ENCODE data around the gene UMPS.

DNA sequence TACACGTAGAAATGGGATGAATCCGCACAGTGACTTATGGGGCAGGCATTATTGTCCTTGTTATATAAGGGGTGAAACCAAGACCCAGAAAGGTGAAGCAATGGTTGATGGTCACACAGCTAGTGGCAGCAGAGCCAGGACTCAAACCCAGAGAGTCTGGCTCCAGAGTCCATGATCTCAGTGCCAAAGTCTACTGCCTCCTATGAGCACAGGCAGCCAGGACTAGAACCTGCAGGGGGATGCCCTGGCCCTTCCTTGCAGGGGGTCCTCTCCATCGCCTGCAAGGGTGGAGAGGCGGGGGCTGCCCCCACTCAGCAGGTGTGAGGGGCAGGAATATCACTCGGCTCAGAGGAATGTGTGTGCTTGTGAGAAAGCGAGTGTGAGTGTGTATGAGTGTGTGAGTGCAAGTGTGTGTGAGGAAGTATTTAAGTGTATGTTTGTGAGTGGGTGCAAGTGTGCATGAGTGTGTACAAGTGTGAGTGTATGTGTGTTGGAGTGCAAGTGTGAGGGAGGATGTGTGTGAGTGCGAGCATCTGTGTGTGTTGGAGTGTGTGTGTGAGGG is 44.7 kb downstream of the UMPS start:
- TF ChIP-seq, protein P1, sequence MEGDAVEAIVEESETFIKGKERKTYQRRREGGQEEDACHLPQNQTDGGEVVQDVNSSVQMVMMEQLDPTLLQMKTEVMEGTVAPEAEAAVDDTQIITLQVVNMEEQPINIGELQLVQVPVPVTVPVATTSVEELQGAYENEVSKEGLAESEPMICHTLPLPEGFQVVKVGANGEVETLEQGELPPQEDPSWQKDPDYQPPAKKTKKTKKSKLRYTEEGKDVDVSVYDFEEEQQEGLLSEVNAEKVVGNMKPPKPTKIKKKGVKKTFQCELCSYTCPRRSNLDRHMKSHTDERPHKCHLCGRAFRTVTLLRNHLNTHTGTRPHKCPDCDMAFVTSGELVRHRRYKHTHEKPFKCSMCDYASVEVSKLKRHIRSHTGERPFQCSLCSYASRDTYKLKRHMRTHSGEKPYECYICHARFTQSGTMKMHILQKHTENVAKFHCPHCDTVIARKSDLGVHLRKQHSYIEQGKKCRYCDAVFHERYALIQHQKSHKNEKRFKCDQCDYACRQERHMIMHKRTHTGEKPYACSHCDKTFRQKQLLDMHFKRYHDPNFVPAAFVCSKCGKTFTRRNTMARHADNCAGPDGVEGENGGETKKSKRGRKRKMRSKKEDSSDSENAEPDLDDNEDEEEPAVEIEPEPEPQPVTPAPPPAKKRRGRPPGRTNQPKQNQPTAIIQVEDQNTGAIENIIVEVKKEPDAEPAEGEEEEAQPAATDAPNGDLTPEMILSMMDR (IDR thresholded peaks at IDR 0.05): no peak
- no peak for TF ChIP-seq POLR2A (IDR thresholded peaks at IDR 0.05)

All from ovary (tissue), 3 donors.